Hepatocyte (in vitro differentiated cells): ENCODE measurements around the gene PISD.

Experiments
- EZH2 ChIP-seq: fragments of 200-600 bp; sonication (generic); IDR thresholded peaks from 2 replicates; pipeline ENCODE4 v1.6.1; 2016; ENCODE audit warnings: antibody characterized with exemption, mild to moderate bottlenecking, borderline replicate concordance
- EZH2phosphoT487 ChIP-seq: fragments of 200-600 bp; sonication (generic); IDR thresholded peaks from one replicate; pipeline ENCODE4 v1.6.1; 2018; ENCODE audit warnings: antibody characterized with exemption, mild to moderate bottlenecking, low read depth, moderate library complexity; ENCODE audit not compliant: unreplicated experiment, severe bottlenecking
- TF ChIP-seq, protein P1 (sequence below): fragments of 200-600 bp; sonication (generic); IDR thresholded peaks from 2 replicates; pipeline ENCODE4 v1.5.1; 2016; ENCODE audit warnings: antibody characterized with exemption, mild to moderate bottlenecking; ENCODE audit not compliant: poor library complexity

DNA sequence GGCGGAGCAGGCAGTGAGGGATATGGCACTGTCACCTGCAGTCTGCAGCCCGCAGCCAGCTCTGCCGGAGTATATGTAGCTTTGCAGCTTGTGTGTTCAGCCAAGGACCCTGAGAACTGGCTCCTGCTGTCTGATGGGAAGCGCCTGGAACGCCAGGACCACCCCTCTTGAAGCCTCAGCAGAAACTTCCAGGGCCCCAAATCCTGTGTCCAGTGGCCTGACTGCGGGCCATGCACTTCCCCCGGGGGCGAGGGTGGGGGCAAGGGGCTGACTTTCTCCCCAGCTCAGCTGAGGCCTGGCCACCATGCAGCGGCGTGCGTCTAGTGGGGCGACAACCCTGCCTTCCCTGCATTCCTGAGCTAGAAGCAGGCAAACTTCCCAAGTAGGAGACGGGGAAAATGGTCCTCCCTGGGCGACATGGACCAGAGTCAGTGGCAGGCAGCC, 32.3 kb downstream of the PISD start:
- TF ChIP-seq EZH2phosphoT487: no peak
- TF ChIP-seq EZH2: no peak
- TF ChIP-seq, protein P1, sequence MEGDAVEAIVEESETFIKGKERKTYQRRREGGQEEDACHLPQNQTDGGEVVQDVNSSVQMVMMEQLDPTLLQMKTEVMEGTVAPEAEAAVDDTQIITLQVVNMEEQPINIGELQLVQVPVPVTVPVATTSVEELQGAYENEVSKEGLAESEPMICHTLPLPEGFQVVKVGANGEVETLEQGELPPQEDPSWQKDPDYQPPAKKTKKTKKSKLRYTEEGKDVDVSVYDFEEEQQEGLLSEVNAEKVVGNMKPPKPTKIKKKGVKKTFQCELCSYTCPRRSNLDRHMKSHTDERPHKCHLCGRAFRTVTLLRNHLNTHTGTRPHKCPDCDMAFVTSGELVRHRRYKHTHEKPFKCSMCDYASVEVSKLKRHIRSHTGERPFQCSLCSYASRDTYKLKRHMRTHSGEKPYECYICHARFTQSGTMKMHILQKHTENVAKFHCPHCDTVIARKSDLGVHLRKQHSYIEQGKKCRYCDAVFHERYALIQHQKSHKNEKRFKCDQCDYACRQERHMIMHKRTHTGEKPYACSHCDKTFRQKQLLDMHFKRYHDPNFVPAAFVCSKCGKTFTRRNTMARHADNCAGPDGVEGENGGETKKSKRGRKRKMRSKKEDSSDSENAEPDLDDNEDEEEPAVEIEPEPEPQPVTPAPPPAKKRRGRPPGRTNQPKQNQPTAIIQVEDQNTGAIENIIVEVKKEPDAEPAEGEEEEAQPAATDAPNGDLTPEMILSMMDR: no peak
